ENCODE data around the gene TMTC2. TPM values are rescaled to one million over a fixed set of nuclear protein-coding genes. Genes with fewer than 3 reads are reported as not detected.
"Not testable (repeated sequence)": the region's sequence is repeated elsewhere in the genome, so short reads cannot be mapped to it uniquely, and the experiment has no call there.

The TMTC2 gene
- total RNA-seq, 1 donor from 2014 or later, result 20.2 TPM

DNA sequence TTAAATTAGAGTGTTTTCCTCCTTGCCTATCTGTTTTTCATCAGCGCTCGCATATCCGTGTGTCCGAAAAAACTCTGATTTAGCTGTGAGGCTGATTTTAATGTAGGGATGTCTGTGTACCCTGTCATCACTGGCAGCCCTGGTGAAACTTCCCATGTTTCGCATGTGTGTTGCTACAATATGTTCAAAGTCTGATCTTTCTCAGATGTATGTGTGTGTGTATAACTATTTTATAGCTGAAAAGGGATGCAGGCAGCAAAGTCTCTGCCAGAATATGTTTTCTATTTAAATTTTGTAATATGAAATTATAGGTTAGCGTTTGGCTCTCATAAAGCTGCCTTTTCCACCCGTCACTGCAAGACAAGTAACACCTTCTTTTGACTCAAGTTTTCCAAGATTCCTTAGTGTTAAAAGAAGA lies 154.8 kb downstream of the TMTC2 start:
- Mint-ChIP-seq H3K9me3 (ENCODE audit: unreplicated experiment) (no peaks in the 10 kb centered on the region), H3K4me3 (ENCODE audit: unreplicated experiment) (no peak overlapping the region), H3K4me1 (ENCODE audit: unreplicated experiment) (peaks cover 4% of the 10 kb centered on the region), H3K27me3 (ENCODE audit: unreplicated experiment) (no peaks in the 10 kb centered on the region), H3K36me3 (ENCODE audit: unreplicated experiment) (peaks cover 3% of the 10 kb centered on the region), H3K27ac (ENCODE audit: unreplicated experiment) (no peak overlapping the region)
- no peak for DNase-seq (ENCODE audit: extremely low spot score, unreplicated experiment)
- no peak for TF ChIP-seq CTCF (IDR thresholded peaks at IDR 0.05)

DNA sequence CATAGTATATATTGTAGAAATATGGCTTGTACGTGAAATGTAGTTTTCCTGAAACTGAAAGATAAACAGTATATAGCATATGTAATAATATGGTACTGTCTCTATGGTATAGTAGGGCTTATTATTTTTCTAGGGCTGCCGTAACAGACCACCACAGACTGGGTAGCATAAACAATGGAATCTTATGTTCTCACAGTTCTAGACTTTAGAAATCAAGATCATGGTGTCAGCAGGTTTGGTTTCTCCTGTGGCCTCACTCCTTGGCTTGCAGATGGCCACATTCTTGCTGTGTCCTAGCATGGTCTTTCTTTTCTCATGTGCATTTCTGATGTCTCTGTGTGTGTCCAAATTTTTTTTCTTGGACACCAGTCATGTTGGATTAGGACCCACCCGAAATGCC lies 155.8 kb downstream of the TMTC2 start:
- no peak overlapping the region for H3K4me3 Mint-ChIP-seq (ENCODE audit: unreplicated experiment)
- peaks cover 4% of the 10 kb centered on the region for H3K4me1 Mint-ChIP-seq (ENCODE audit: unreplicated experiment)
- H3K27me3 Mint-ChIP-seq (ENCODE audit: unreplicated experiment), result no peaks in the 10 kb centered on the region
- DNase-seq (ENCODE audit: extremely low spot score, unreplicated experiment), result no peak
- no peak overlapping the region for H3K27ac Mint-ChIP-seq (ENCODE audit: unreplicated experiment)
- peaks cover 3% of the 10 kb centered on the region for H3K36me3 Mint-ChIP-seq (ENCODE audit: unreplicated experiment)
- no peaks in the 10 kb centered on the region for H3K9me3 Mint-ChIP-seq (ENCODE audit: unreplicated experiment)
- no peak for TF ChIP-seq CTCF (IDR thresholded peaks at IDR 0.05)

GRCh38 chr12:82845076-82845475 lies 158.4 kb downstream of the TMTC2 start:
- not testable (repeated sequence) for H3K36me3 Mint-ChIP-seq (ENCODE audit: unreplicated experiment); H3K27me3 Mint-ChIP-seq (ENCODE audit: unreplicated experiment); H3K9me3 Mint-ChIP-seq (ENCODE audit: unreplicated experiment); H3K27ac Mint-ChIP-seq (ENCODE audit: unreplicated experiment); DNase-seq (ENCODE audit: extremely low spot score, unreplicated experiment); H3K4me1 Mint-ChIP-seq (ENCODE audit: unreplicated experiment); H3K4me3 Mint-ChIP-seq (ENCODE audit: unreplicated experiment)

DNA sequence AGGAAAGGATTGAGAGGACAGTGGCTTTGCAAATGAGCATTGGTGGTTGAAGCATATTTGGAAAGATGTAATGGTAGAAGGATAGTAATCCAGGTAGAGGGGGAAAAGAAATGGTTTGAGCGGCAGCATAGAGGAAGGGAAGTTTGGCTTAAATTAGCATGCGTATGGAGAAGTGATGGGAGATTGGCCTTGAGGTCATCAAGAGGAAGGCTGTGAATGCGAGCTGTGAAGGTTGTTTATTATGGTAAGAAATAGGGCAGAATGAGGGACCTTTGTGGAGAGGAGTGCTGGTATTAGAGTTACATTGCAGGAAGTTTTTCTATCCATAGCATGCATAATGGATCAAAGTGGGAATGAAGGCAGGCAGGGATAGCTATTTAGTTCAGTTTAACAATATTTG lies 162.1 kb downstream of the TMTC2 start:
- TF ChIP-seq CTCF (IDR thresholded peaks at IDR 0.05), result no peak
- no peak overlapping the region for H3K27ac Mint-ChIP-seq (ENCODE audit: unreplicated experiment)
- no peaks in the 10 kb centered on the region for H3K9me3 Mint-ChIP-seq (ENCODE audit: unreplicated experiment)
- H3K4me3 Mint-ChIP-seq (ENCODE audit: unreplicated experiment), result no peak overlapping the region
- H3K27me3 Mint-ChIP-seq (ENCODE audit: unreplicated experiment), result no peaks in the 10 kb centered on the region
- no peaks in the 10 kb centered on the region for H3K4me1 Mint-ChIP-seq (ENCODE audit: unreplicated experiment)
- no peak for DNase-seq (ENCODE audit: extremely low spot score, unreplicated experiment)
- H3K36me3 Mint-ChIP-seq (ENCODE audit: unreplicated experiment), result peaks cover 7% of the 10 kb centered on the region

- Mint-ChIP-seq H3K36me3 (ENCODE audit: unreplicated experiment) (peaks cover 11% of the 10 kb centered on the region), H3K27me3 (ENCODE audit: unreplicated experiment) (no peaks in the 10 kb centered on the region), H3K4me3 (ENCODE audit: unreplicated experiment) (no peak overlapping the region), H3K9me3 (ENCODE audit: unreplicated experiment) (no peaks in the 10 kb centered on the region), H3K27ac (ENCODE audit: unreplicated experiment) (no peak overlapping the region), H3K4me1 (ENCODE audit: unreplicated experiment) (peaks cover 2% of the 10 kb centered on the region)
- DNase-seq (ENCODE audit: extremely low spot score, unreplicated experiment), result no peak
- TF ChIP-seq CTCF (IDR thresholded peaks at IDR 0.05), result no peak
These were observed 165.8 kb downstream of the TMTC2 start for GRCh38 chr12:82852529-82852928.

- Mint-ChIP-seq H3K9me3 (ENCODE audit: unreplicated experiment) (no peaks in the 10 kb centered on the region), H3K27me3 (ENCODE audit: unreplicated experiment) (no peaks in the 10 kb centered on the region), H3K27ac (ENCODE audit: unreplicated experiment) (no peak overlapping the region), H3K4me3 (ENCODE audit: unreplicated experiment) (no peak overlapping the region), H3K4me1 (ENCODE audit: unreplicated experiment) (peaks cover 13% of the 10 kb centered on the region), H3K36me3 (ENCODE audit: unreplicated experiment) (peaks cover 22% of the 10 kb centered on the region)
- DNase-seq (ENCODE audit: extremely low spot score, unreplicated experiment), result no peak
- TF ChIP-seq CTCF (IDR thresholded peaks at IDR 0.05), result no peak
These were observed 169.2 kb downstream of the TMTC2 start for GRCh38 chr12:82855872-82856271.

All from osteocyte (in vitro differentiated cells).